GM12873 (cell line): ENCODE results near the gene CTNNA3.

Experiments
- CTCF ChIP-seq: IDR thresholded peaks from 2 replicates; pipeline ENCODE4 v1.5.1; 2012; ENCODE audit warnings: low read depth, mild to moderate bottlenecking, moderate library complexity, low read length, control low read depth; ENCODE audit not compliant: insufficient read depth; ENCODE audit errors: missing control alignments

CTNNA3 gene

GRCh38 chr10:67127441-67127840 lies 568.6 kb downstream of the CTNNA3 start:
- no peak for TF ChIP-seq CTCF

- TF ChIP-seq CTCF, result no peak
Observed at GRCh38 chr10:67119651-67120050, 576.3 kb downstream of the CTNNA3 start.

GRCh38 chr10:67115972-67116371 lies 580.0 kb downstream of the CTNNA3 start:
- no peak for TF ChIP-seq CTCF

- TF ChIP-seq CTCF, result no peak
Observed at GRCh38 chr10:67114945-67115344, 581.0 kb downstream of the CTNNA3 start.

- TF ChIP-seq CTCF, result no peak
Observed at GRCh38 chr10:67112765-67113164, 583.2 kb downstream of the CTNNA3 start.

GRCh38 chr10:67110286-67110685 lies 585.7 kb downstream of the CTNNA3 start:
- TF ChIP-seq CTCF, result no peak

GRCh38 chr10:67107670-67108069 lies 588.3 kb downstream of the CTNNA3 start:
- no peak for TF ChIP-seq CTCF
